Smooth muscle cell (in vitro differentiated cells): ENCODE results near the gene RAI1. TPM values are rescaled to one million over a fixed set of nuclear protein-coding genes. Genes with fewer than 3 reads are reported as not detected.

Experiments used
- DNase-seq: peaks from one replicate; lab custom pipeline; 2025; ENCODE audit not compliant: unreplicated experiment; lab: John Stamatoyannopoulos, UW
- H2AFZ ChIP-seq: fragments of 200-600 bp; sonication (generic); 2 replicates; pipeline ENCODE4 v1.6.0; 2016; ENCODE audit warnings: antibody characterized with exemption, low read depth, mild to moderate bottlenecking
- H3F3A ChIP-seq: fragments of 200-600 bp; sonication (generic); 2 replicates; pipeline ENCODE4 v1.6.0; 2017; ENCODE audit warnings: antibody characterized with exemption, low read depth
- H3K27ac ChIP-seq: fragments of 200-600 bp; sonication (generic); 2 replicates; pipeline ENCODE4 v1.5.1; 2016; ENCODE audit warnings: low read depth, mild to moderate bottlenecking
- H3K27me3 ChIP-seq: fragments of 200-600 bp; sonication (generic); 2 replicates; pipeline ENCODE4 v1.6.1; 2016; ENCODE audit warnings: low read depth, mild to moderate bottlenecking
- H3K36me3 ChIP-seq: fragments of 200-600 bp; sonication (generic); 2 replicates; pipeline ENCODE4 v1.5.1; 2016; ENCODE audit warnings: low read depth
- H3K4me1 ChIP-seq: fragments of 200-600 bp; sonication (generic); 2 replicates; pipeline ENCODE4 v1.5.1; 2016; ENCODE audit warnings: low read depth
- H3K4me2 ChIP-seq: fragments of 200-600 bp; sonication (generic); 2 replicates; pipeline ENCODE4 v1.6.0; 2016; ENCODE audit warnings: mild to moderate bottlenecking
- H3K4me3 ChIP-seq: fragments of 200-600 bp; sonication (generic); 2 replicates; pipeline ENCODE4 v1.5.1; 2016; ENCODE audit warnings: mild to moderate bottlenecking
- H3K79me2 ChIP-seq: fragments of 200-600 bp; sonication (generic); 2 replicates; pipeline ENCODE4 v1.6.0; 2016; ENCODE audit warnings: low read depth, mild to moderate bottlenecking
- H3K9ac ChIP-seq: fragments of 200-600 bp; sonication (generic); 2 replicates; pipeline ENCODE4 v1.6.0; 2016; ENCODE audit warnings: low read depth
- H3K9me3 ChIP-seq: fragments of 200-600 bp; sonication (generic); replicated peaks from 2 replicates; pipeline ENCODE4 v1.5.1; 2016; ENCODE audit warnings: low read depth
- H4K20me1 ChIP-seq: fragments of 200-600 bp; sonication (generic); 2 replicates; pipeline ENCODE4 v1.6.0; 2016; ENCODE audit warnings: low read depth
- WGBS: methylation state at CpG from one replicate; pipeline ENCODE4 v1.1.7; 2016; ENCODE audit warnings: low lambda C conversion rate; 5-methylcytosine and 5-hydroxymethylcytosine counted together
- polyA plus RNA-seq: library from polyadenylated mRNA; unstranded; fragments of >200 nt; fragmentation: Nextera tagmentation; extraction: Ambion mirVana; gene quantifications from 2 replicates; pipeline ENCODE4 v1.2.1, GENCODE V29; 2016
- total RNA-seq: library from RNA; depleted of rRNA; stranded (reverse); fragments of >200 nt; gene quantifications from 2 replicates; pipeline ENCODE4 v1.2.3, GENCODE V29; 2014
- TF ChIP-seq, protein P1 (sequence below): fragments of 200-600 bp; sonication (generic); IDR thresholded peaks from 2 replicates; pipeline ENCODE4 v1.5.1; 2017; ENCODE audit warnings: borderline replicate concordance, mild to moderate bottlenecking, antibody characterized with exemption; ENCODE audit not compliant: insufficient read depth, poor library complexity, severe bottlenecking

RAI1 gene
- total and polyA plus RNA-seq, 2 experiments from 2014 or later: 11.1 to 17.6 TPM

DNA sequence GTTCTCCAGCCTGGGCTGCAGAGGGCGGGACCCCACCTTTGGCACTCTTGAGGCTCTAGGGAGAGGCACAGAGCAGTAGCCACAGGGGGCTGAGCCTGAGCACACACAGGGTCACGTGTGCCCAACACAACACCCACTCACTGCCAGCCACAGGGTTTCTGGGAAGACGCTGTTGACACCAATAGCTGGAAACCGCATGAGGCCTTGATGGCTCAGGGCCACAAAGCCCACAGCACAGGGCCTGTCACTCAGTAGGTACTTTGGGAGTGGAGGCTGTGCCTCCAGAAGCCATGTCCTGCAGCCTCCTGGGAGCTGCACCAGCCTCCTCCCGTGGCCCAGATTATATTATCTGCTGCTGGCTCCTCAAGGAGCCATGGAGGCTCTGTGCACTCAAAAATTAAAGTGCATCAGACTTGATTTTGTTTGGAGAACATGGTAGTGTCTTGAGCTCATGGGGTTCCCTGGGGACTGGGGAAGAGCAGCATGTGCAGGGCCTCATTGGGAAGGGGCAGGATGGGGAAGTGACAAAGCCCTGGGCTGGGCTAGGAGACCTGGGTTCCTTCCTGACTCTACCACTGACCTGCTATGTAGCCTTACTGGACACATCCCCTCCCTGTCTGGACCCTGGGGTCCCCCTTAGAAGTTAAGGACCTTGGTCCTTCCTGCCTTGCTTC is 168.0 kb downstream of the RAI1 start:
- Histone ChIP-seq H3K27me3 (no peaks in the 10 kb centered on the region), H3F3A (no peaks in the 10 kb centered on the region), H4K20me1 (no peaks in the 10 kb centered on the region), H3K79me2 (no peaks in the 10 kb centered on the region), H3K9me3 (no peaks in the 10 kb centered on the region), H2AFZ (no peak overlapping the region), H3K4me2 (no peak overlapping the region), H3K27ac (no peak overlapping the region), H3K4me1 (peaks cover 14% of the 10 kb centered on the region), H3K9ac (no peak overlapping the region), H3K36me3 (no peaks in the 10 kb centered on the region), H3K4me3 (no peak overlapping the region)
- DNase-seq: no peak
- TF ChIP-seq, protein P1, sequence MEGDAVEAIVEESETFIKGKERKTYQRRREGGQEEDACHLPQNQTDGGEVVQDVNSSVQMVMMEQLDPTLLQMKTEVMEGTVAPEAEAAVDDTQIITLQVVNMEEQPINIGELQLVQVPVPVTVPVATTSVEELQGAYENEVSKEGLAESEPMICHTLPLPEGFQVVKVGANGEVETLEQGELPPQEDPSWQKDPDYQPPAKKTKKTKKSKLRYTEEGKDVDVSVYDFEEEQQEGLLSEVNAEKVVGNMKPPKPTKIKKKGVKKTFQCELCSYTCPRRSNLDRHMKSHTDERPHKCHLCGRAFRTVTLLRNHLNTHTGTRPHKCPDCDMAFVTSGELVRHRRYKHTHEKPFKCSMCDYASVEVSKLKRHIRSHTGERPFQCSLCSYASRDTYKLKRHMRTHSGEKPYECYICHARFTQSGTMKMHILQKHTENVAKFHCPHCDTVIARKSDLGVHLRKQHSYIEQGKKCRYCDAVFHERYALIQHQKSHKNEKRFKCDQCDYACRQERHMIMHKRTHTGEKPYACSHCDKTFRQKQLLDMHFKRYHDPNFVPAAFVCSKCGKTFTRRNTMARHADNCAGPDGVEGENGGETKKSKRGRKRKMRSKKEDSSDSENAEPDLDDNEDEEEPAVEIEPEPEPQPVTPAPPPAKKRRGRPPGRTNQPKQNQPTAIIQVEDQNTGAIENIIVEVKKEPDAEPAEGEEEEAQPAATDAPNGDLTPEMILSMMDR: no peak
- 68% methylated on average over 5 of the region's 5 CpGs for WGBS

DNA sequence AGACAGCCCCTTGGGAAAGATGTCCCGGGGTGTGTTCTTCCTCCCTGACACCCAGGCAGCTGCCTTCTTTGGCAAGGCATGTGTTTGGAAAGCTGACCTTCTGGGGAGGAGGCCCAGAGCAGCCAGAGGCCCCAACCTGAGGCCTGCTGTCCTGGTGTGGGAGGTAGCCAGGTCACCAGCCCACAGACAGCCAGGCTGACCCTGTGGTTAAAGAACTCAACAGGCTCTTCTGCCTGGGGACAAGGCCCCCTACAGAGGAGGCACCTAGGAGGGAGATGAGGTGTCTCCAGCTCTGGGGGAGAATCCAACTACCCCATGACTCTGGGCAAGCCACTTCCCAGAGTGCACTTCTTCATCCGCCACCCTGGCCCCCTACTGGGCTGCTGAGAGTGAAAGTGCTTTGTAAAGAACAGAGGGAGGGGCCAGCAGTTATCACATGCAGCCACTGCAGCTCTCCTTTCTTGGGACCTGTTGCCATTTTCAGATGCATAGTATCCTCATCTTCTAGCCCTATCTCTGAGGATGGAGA is 168.7 kb downstream of the RAI1 start:
- H3K27ac ChIP-seq: no peak overlapping the region
- no peaks in the 10 kb centered on the region for H3K9me3 ChIP-seq
- no peaks in the 10 kb centered on the region for H3K79me2 ChIP-seq
- H3F3A ChIP-seq: no peaks in the 10 kb centered on the region
- no peaks in the 10 kb centered on the region for H4K20me1 ChIP-seq
- H3K4me3 ChIP-seq: no peak overlapping the region
- no peak overlapping the region for H3K4me2 ChIP-seq
- WGBS: 97% methylated on average over 2 of the region's 2 CpGs
- no peaks in the 10 kb centered on the region for H3K27me3 ChIP-seq
- H3K4me1 ChIP-seq: peaks cover 17% of the 10 kb centered on the region
- no peaks in the 10 kb centered on the region for H3K36me3 ChIP-seq
- no peak overlapping the region for H3K9ac ChIP-seq
- no peak for DNase-seq
- TF ChIP-seq, protein P1: peak; percentile 5
- no peak overlapping the region for H2AFZ ChIP-seq

DNA sequence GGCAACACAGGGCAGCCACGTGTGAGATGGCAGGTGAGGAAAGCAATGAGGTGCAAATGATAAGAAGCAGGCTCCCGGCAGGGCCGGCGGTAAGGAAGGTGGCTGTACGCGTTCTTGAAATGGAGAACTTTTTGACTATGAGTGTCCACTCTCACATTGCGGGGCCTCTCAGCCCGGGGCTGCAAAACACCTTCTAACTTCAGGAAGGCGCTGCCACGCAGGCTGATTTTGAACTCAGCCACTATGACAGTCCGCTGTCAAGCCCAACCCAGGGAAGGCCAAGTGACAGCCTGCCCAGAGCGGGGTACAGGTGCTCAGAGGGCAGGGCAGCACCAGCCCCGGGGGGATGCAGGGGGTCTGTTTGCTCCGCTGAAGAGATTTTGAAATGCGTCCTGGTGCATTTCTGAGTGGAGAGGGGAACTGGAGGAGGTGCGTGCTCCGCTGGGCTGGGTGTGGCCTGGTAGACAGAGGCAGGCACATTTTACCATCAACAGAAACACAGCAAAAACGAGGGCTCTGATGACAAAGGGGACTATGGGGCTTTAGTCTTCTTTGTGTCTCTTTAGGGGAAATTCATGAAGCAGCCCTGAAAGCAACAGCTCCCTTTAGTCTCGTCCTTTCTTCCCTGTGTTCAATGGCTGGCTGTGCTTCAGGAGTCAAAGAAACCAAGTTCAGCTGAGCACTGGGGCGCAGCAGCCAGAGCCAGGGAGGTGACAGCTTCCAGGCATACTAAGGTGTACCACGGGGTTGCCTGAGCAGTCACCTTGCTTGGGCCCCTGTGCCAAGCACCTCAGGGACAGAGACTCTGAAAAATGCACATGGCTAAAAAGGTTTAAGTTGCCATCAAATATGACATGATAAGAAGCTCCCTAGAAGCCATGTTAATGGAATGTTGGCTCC is 170.1 kb downstream of the RAI1 start:
- Histone ChIP-seq H3K9ac (no peak overlapping the region), H3K36me3 (no peaks in the 10 kb centered on the region), H3F3A (no peaks in the 10 kb centered on the region), H3K4me1 (peaks cover 20% of the 10 kb centered on the region), H3K4me3 (no peak overlapping the region), H3K27me3 (no peaks in the 10 kb centered on the region), H3K4me2 (no peak overlapping the region), H2AFZ (no peak overlapping the region), H3K79me2 (no peaks in the 10 kb centered on the region), H4K20me1 (no peaks in the 10 kb centered on the region), H3K27ac (no peak overlapping the region), H3K9me3 (no peaks in the 10 kb centered on the region)
- TF ChIP-seq, protein P1: no peak
- DNase-seq: no peak
- 92% methylated on average over 21 of the region's 21 CpGs for WGBS
